Endothelial cell of umbilical vein (primary cell): ENCODE data around the gene WNT8A. TPM values are rescaled to one million over a fixed set of nuclear protein-coding genes. Genes with fewer than 3 reads are reported as not detected.

Experiments used
- BruUV-seq: library from RNA; stranded (reverse); fragments of 400-500 nt; replicated peaks from 2 replicates; lab custom pipeline; 2021; lab: Mats Ljungman, UMichigan
- CTCF ChIA-PET: fragments of 300-600, 350-600 bp; sonication (Branson Sonifier 250); formaldehyde crosslinking; loops from one replicate; lab custom pipeline; 2021; ENCODE audit warnings: antibody characterized with exemption, inconsistent platforms; lab: Charles Lee
- POLR2A ChIA-PET: fragments of 300-600, 350-600 bp; sonication (Branson Sonifier 250); formaldehyde crosslinking; loops from one replicate; lab custom pipeline; 2021; ENCODE audit warnings: antibody characterized with exemption, inconsistent platforms; lab: Charles Lee
- DNase-seq: peaks from one replicate; pipeline ENCODE4 v3.0.0-alpha.2; 2011; ENCODE audit warnings: low read depth, low spot score
- FAIRE-seq: peaks from 2 replicates; lab custom pipeline; 2011; peaks lifted over from hg19 to GRCh38; lab: Jason Lieb, UNC
- H2AFZ ChIP-seq: 2 replicates; pipeline ENCODE4 v1.6.0; 2012; ENCODE audit warnings: low read depth, low read length, control low read depth, inconsistent platforms
- H3K27ac ChIP-seq: 2 replicates; pipeline ENCODE4 v1.5.1; 2011; ENCODE audit warnings: low read depth, mild to moderate bottlenecking, control low read depth, low read length, moderate library complexity; ENCODE audit not compliant: insufficient read depth
- H3K27me3 ChIP-seq, 2 experiments: 2 replicates each; pipeline versions ENCODE4 v1.6.0 to v1.6.1; 2011; ENCODE audit warnings: low read length in 2 of 2, mixed read lengths in 1 of 2; ENCODE audit not compliant: control insufficient read depth in 2 of 2, insufficient read depth in 2 of 2
- H3K36me3 ChIP-seq, 2 experiments: 2 replicates in 1 of 2; 3 replicates in 1 of 2; pipeline ENCODE4 v1.5.1; 2011; ENCODE audit warnings: low read length in 2 of 2, mild to moderate bottlenecking in 1 of 2, moderate library complexity in 1 of 2; ENCODE audit not compliant: control insufficient read depth in 2 of 2, insufficient read depth in 2 of 2; ENCODE audit errors: extremely low read depth in 1 of 2
- H3K4me1 ChIP-seq: 3 replicates; pipeline ENCODE4 v1.5.1; 2011; ENCODE audit warnings: mild to moderate bottlenecking, low read length; ENCODE audit not compliant: control insufficient read depth, insufficient read depth; ENCODE audit errors: extremely low read depth
- H3K4me2 ChIP-seq: 2 replicates; pipeline ENCODE4 v1.6.1; 2011; ENCODE audit warnings: low read length, control low read depth, mixed read lengths; ENCODE audit not compliant: insufficient read depth
- H3K4me3 ChIP-seq, 3 experiments: fragments of 200-600 bp in 1 of 3; sonication (generic), shearing (Covaris generic) in 1 of 3; replicated peaks in 1 of 3; 2 replicates each; pipeline ENCODE4 v1.5.1; 2011 to 2016; ENCODE audit warnings: control low read depth in 3 of 3, low read length in 3 of 3, mild to moderate bottlenecking in 2 of 3, inconsistent platforms in 1 of 3, low read depth in 1 of 3, moderate library complexity in 1 of 3; ENCODE audit not compliant: insufficient read depth in 1 of 3
- H3K79me2 ChIP-seq: 2 replicates; pipeline ENCODE4 v1.6.0; 2012; ENCODE audit warnings: low read length, inconsistent platforms; ENCODE audit not compliant: control insufficient read depth, insufficient read depth
- H3K9ac ChIP-seq: replicated peaks from 2 replicates; pipeline ENCODE3; 2011; ENCODE audit warnings: low read length, control low read depth; ENCODE audit not compliant: insufficient read depth; ENCODE audit errors: extremely low read depth
- H3K9me1 ChIP-seq: replicated peaks from 3 replicates; pipeline ENCODE4 v1.6.0; 2011; ENCODE audit warnings: mild to moderate bottlenecking, low read length; ENCODE audit not compliant: control insufficient read depth, insufficient read depth; ENCODE audit errors: extremely low read depth
- H3K9me3 ChIP-seq: replicated peaks from 2 replicates; pipeline ENCODE4 v1.5.1; 2012; ENCODE audit warnings: low read length, inconsistent platforms; ENCODE audit not compliant: control insufficient read depth, insufficient read depth
- H4K20me1 ChIP-seq: replicated peaks from 2 replicates; pipeline ENCODE3; 2011; ENCODE audit warnings: mild to moderate bottlenecking, low read length; ENCODE audit not compliant: control insufficient read depth, insufficient read depth; ENCODE audit errors: extremely low read depth
- CTCF ChIP-seq, 2 donors: IDR thresholded peaks; 1 replicate in 1 of 2; 2 replicates in 1 of 2; pipeline ENCODE4 v1.5.1; 2011; ENCODE audit warnings: low read length in 2 of 2, mild to moderate bottlenecking in 2 of 2, moderate library complexity in 2 of 2, control low read depth in 1 of 2, inconsistent platforms in 1 of 2, low read depth in 1 of 2; ENCODE audit not compliant: insufficient read depth in 1 of 2; ENCODE audit errors: extremely low read depth in 1 of 2
- EZH2 ChIP-seq: IDR thresholded peaks from 2 replicates; pipeline ENCODE4 v1.6.1; 2012; ENCODE audit warnings: borderline replicate concordance, low read depth, mild to moderate bottlenecking, moderate library complexity, low read length, inconsistent platforms; ENCODE audit not compliant: severe bottlenecking
- FOS ChIP-seq: IDR thresholded peaks from 2 replicates; pipeline ENCODE4 v1.6.1; 2011; ENCODE audit warnings: mild to moderate bottlenecking, low read length, moderate library complexity, borderline replicate concordance; ENCODE audit not compliant: insufficient read depth
- GATA2 ChIP-seq: IDR thresholded peaks from 2 replicates; pipeline ENCODE4 v1.7.0; 2011; ENCODE audit warnings: low read depth, mild to moderate bottlenecking, moderate library complexity, mixed read lengths, low read length; ENCODE audit not compliant: insufficient read length, insufficient read depth
- JUN ChIP-seq: IDR thresholded peaks from 2 replicates; pipeline ENCODE4 v1.6.1; 2011; ENCODE audit warnings: borderline replicate concordance, low read depth; ENCODE audit not compliant: insufficient read length, insufficient read depth
- MAX ChIP-seq: IDR thresholded peaks from 2 replicates; pipeline ENCODE4 v1.6.1; 2011; ENCODE audit not compliant: insufficient read depth, insufficient read length
- MYC ChIP-seq: IDR thresholded peaks from one replicate; pipeline ENCODE4 v1.6.1; 2011; ENCODE audit warnings: mild to moderate bottlenecking, low read depth, low read length
- POLR2A ChIP-seq: IDR thresholded peaks from 2 replicates; pipeline ENCODE4 v1.6.1; 2012; ENCODE audit warnings: low read depth, mild to moderate bottlenecking, control low read depth, low read length
- POLR2AphosphoS5 ChIP-seq: IDR thresholded peaks from 2 replicates; pipeline ENCODE4 v1.6.1; 2012; ENCODE audit warnings: low read depth, mild to moderate bottlenecking, control low read depth, low read length, moderate library complexity; ENCODE audit not compliant: insufficient read depth
- dilution Hi-C: fragments of 300-500 bp; cut with MboI; formaldehyde crosslinking; loops from one replicate; pipeline ENCODE4 v1.15.0; 2019; ENCODE audit warnings: low sequenced_read_pairs; ENCODE audit not compliant: extremely low pct_ligation_motif_present
- intact Hi-C: fragments of 100-400 bp; cut with micrococcal nuclease; formaldehyde crosslinking; loops from one replicate; pipeline ENCODE4 v1.10.0; 2022
- polyA plus RNA-seq, 4 experiments: library from polyadenylated mRNA; depleted of rRNA in 3 of 4; stranded (reverse) in 3 of 4; unstranded in 1 of 4; fragments of >200 nt; gene quantifications; 2 replicates each; pipeline versions ENCODE4 v1.2.1 to v1.2.3, GENCODE V29; 2011 to 2012; ENCODE audit warnings: missing spikeins in 1 of 4
- total RNA-seq: library from RNA; stranded (reverse); gene quantifications from 2 replicates; pipeline ENCODE4 v1.2.3, GENCODE V29; 2021

Gene WNT8A
- total and polyA plus RNA-seq, 2 donors (not counting 3 experiments of a cell fraction or from before 2014, with no cell fraction given) = not detected

GRCh38 chr5:138096997-138097828 is 13.4 kb downstream of the WNT8A start:
- dilution Hi-C loops (no loop called here), intact Hi-C loops (no loop called here)
- H4K20me1 ChIP-seq = no peaks in the 10 kb centered on the region
- H3K27ac ChIP-seq = no peak overlapping the region
- no peaks in the 10 kb centered on the region for H3K4me1 ChIP-seq
- no peak overlapping the region for H2AFZ ChIP-seq
- H3K36me3 ChIP-seq = no peaks in the 10 kb centered on the region
- H3K27me3 ChIP-seq = peaks cover 12 to 33% of the 10 kb centered on the region in 2 experiments
- no peak overlapping the region for H3K4me2 ChIP-seq
- TF ChIP-seq CTCF (IDR thresholded peaks at IDR 0.05; ENCODE audit: extremely low read depth in 1 of 2, insufficient read depth in 1 of 2, low read depth in 1 of 2, low read length in 2 of 2) = no peak
- TF ChIP-seq JUN = no peak
- no peak for TF ChIP-seq MAX
- no peak for TF ChIP-seq POLR2A
- no peak for TF ChIP-seq EZH2
- no peak for TF ChIP-seq FOS
- TF ChIP-seq POLR2AphosphoS5 = no peak
- no peak for TF ChIP-seq GATA2
- TF ChIP-seq MYC = no peak
- H3K9me1 ChIP-seq = no peaks in the 10 kb centered on the region
- ChIA-PET POLR2A (no interaction called here), CTCF (interaction anchor here (1.0 kb wide), 1 partner anchor 10 kb away, joined by 3 read pairs; no protein-coding TSS in a partner anchor)
- H3K9me3 ChIP-seq = no peaks in the 10 kb centered on the region
- FAIRE-seq (no peak), DNase-seq (no peak)
- H3K9ac ChIP-seq = no peak overlapping the region
- no TSS peak for BruUV-seq
- no peaks in the 10 kb centered on the region for H3K79me2 ChIP-seq
- no peak overlapping the region for H3K4me3 ChIP-seq
